HFF-Myc (cell line): ENCODE measurements around the gene COL4A1.

Experiments
- DNase-seq: peaks from one replicate; pipeline ENCODE4 v3.0.0-alpha.2; 2011; ENCODE audit warnings: low read depth; ENCODE audit errors: extremely low read depth
- H3K4me3 ChIP-seq: replicated peaks from 2 replicates; pipeline ENCODE4 v1.5.1; 2011; ENCODE audit warnings: low read depth, mild to moderate bottlenecking, control low read depth, low read length
- TF ChIP-seq, protein P1 (sequence below): IDR thresholded peaks from 2 replicates; pipeline ENCODE4 v1.5.1; 2012; ENCODE audit warnings: mild to moderate bottlenecking, low read depth, low read length, control low read depth; ENCODE audit errors: missing control alignments

COL4A1 gene

DNA sequence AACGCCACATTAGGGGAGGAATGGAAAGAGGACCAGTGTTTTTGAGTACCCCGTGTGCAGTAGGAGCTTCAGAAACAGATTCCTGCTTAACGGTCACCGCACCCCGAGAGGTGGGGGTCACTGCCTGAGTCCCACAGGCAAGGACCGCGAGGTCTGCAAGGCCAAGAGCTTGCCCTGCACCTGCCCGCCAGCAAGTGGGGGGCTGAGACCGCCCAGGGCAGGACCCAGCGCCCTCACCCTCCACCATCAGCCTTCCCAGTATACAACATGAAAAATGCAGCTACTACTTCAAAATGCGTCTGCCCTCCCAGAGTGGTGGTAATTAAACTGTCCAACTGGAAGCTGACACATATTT lies 44.9 kb downstream of the COL4A1 start:
- no peak overlapping the region for H3K4me3 ChIP-seq
- TF ChIP-seq, protein P1, sequence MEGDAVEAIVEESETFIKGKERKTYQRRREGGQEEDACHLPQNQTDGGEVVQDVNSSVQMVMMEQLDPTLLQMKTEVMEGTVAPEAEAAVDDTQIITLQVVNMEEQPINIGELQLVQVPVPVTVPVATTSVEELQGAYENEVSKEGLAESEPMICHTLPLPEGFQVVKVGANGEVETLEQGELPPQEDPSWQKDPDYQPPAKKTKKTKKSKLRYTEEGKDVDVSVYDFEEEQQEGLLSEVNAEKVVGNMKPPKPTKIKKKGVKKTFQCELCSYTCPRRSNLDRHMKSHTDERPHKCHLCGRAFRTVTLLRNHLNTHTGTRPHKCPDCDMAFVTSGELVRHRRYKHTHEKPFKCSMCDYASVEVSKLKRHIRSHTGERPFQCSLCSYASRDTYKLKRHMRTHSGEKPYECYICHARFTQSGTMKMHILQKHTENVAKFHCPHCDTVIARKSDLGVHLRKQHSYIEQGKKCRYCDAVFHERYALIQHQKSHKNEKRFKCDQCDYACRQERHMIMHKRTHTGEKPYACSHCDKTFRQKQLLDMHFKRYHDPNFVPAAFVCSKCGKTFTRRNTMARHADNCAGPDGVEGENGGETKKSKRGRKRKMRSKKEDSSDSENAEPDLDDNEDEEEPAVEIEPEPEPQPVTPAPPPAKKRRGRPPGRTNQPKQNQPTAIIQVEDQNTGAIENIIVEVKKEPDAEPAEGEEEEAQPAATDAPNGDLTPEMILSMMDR: no peak
- no peak for DNase-seq

GRCh38 chr13:110261166-110262081 lies 45.5 kb downstream of the COL4A1 start:
- DNase-seq: no peak
- TF ChIP-seq, protein P1: no peak
- no peak overlapping the region for H3K4me3 ChIP-seq

- DNase-seq: no peak
- TF ChIP-seq, protein P1: no peak
- H3K4me3 ChIP-seq: no peak overlapping the region
Measured at GRCh38 chr13:110259651-110260050, 47.3 kb downstream of the COL4A1 start.

DNA sequence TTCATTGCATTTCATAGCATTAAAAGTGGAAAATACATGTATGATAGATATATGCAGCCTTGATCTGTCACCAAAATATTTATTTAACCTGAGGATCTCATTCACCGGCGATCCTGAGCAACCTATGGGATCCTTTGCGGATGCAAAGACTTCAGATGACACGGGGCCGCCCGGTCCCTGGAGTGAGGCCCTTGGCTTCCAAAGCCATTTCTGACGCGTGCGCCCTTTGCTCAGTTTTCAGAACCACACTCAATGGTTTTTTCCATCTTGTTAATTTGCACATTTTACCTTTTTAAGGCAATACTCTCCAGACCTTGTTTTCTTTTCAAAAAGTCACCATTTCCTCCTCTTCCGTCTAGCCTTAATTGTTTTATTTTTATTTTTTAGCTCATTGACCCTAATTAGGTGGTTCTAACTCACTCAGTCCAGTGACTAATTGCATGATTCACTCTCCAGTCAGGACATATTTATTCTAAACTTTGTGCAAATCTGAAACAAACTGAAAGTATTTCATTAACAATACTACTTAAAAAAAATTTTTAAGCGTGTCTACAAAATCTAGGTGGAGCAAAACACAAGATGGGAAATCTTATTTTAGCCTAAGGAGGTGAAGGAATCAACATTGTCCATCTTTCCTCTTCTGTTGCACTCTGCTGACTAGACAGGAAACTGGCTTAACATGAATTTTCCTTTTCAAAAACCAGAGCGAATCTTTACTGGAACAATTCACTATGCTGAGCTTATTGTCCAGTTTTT lies 47.9 kb downstream of the COL4A1 start:
- no peak for DNase-seq
- H3K4me3 ChIP-seq: no peak overlapping the region
- TF ChIP-seq, protein P1: no peak

GRCh38 chr13:110257408-110257807 lies 49.5 kb downstream of the COL4A1 start:
- DNase-seq: no peak
- TF ChIP-seq, protein P1: no peak
- no peak overlapping the region for H3K4me3 ChIP-seq

- TF ChIP-seq, protein P1: no peak
- no peak for DNase-seq
- H3K4me3 ChIP-seq: no peak overlapping the region
Measured at GRCh38 chr13:110256126-110256905, 50.6 kb downstream of the COL4A1 start.
